Superior temporal gyrus (tissue), 1 donor: ENCODE results near the gene INPP5A.

Source experiments
- DNase-seq: peaks from one replicate; pipeline ENCODE4 v3.0.0-alpha.2; 2016; ENCODE audit errors: extremely low spot score

The INPP5A gene

GRCh38 chr10:132628966-132629900, 91.6 kb downstream of the INPP5A start:
- no peak for DNase-seq

- DNase-seq: no peak
Observed at GRCh38 chr10:132630156-132630555, 92.6 kb downstream of the INPP5A start.

- DNase-seq: no peak
Observed at GRCh38 chr10:132630666-132631337, 93.2 kb downstream of the INPP5A start.

- DNase-seq: no peak
Observed at GRCh38 chr10:132631338-132631735, 93.8 kb downstream of the INPP5A start.

- DNase-seq: no peak
Observed at GRCh38 chr10:132632091-132632561, 94.5 kb downstream of the INPP5A start.

GRCh38 chr10:132632851-132633684, 95.5 kb downstream of the INPP5A start:
- peak; percentile 61 for DNase-seq

GRCh38 chr10:132634241-132634946, 96.8 kb downstream of the INPP5A start:
- no peak for DNase-seq

- no peak for DNase-seq
Observed at GRCh38 chr10:132634947-132635271, 97.3 kb downstream of the INPP5A start.

- no peak for DNase-seq
Observed at GRCh38 chr10:132636358-132636757, 98.8 kb downstream of the INPP5A start.

GRCh38 chr10:132637477-132638129, 100.0 kb downstream of the INPP5A start:
- DNase-seq: peak; percentile 94

- DNase-seq: no peak
Observed at GRCh38 chr10:132638130-132638515, 100.5 kb downstream of the INPP5A start.

- DNase-seq: peak; percentile 56
Observed at GRCh38 chr10:132639470-132639869, 101.9 kb downstream of the INPP5A start.

- DNase-seq: no peak
Observed at GRCh38 chr10:132640326-132641125, 102.9 kb downstream of the INPP5A start.

GRCh38 chr10:132641401-132641800, 103.8 kb downstream of the INPP5A start:
- no peak for DNase-seq

GRCh38 chr10:132641966-132642731, 104.6 kb downstream of the INPP5A start:
- DNase-seq: no peak

- no peak for DNase-seq
Observed at GRCh38 chr10:132642732-132643008, 105.1 kb downstream of the INPP5A start.

GRCh38 chr10:132643709-132644526, 106.3 kb downstream of the INPP5A start:
- DNase-seq: no peak

- no peak for DNase-seq
Observed at GRCh38 chr10:132644527-132645246, 107.1 kb downstream of the INPP5A start.
